GM23248 (cell line): ENCODE results near the gene NOS1. TPM values are rescaled to one million over a fixed set of nuclear protein-coding genes. Genes with fewer than 3 reads are reported as not detected.

ENCODE experiments used
- DNase-seq: peaks from one replicate; pipeline ENCODE4 v3.0.0-alpha.2; 2015
- H2AFZ ChIP-seq: fragments of 200-600 bp; sonication (generic); 2 replicates; pipeline ENCODE4 v1.6.1; 2016; ENCODE audit warnings: antibody characterized with exemption
- H3F3A ChIP-seq: fragments of 200-600 bp; sonication (generic); 2 replicates; pipeline ENCODE4 v1.6.1; 2016; ENCODE audit warnings: mild to moderate bottlenecking, antibody characterized with exemption, mixed run types; ENCODE audit not compliant: insufficient read depth
- H3K27ac ChIP-seq: fragments of 200-600 bp; sonication (generic); 2 replicates; pipeline ENCODE4 v1.5.1; 2016; ENCODE audit warnings: mild to moderate bottlenecking
- H3K27me3 ChIP-seq: fragments of 200-600 bp; sonication (generic); replicated peaks from 2 replicates; pipeline ENCODE4 v1.6.1; 2016; ENCODE audit warnings: mild to moderate bottlenecking; ENCODE audit not compliant: insufficient read depth
- H3K36me3 ChIP-seq: fragments of 200-600 bp; sonication (generic); 2 replicates; pipeline ENCODE4 v1.6.1; 2016; ENCODE audit warnings: low read depth, mild to moderate bottlenecking
- H3K4me1 ChIP-seq: fragments of 200-600 bp; sonication (generic); 2 replicates; pipeline ENCODE4 v1.6.1; 2016; ENCODE audit warnings: mild to moderate bottlenecking; ENCODE audit not compliant: insufficient read depth
- H3K4me2 ChIP-seq: fragments of 200-600 bp; sonication (generic); one replicate; pipeline ENCODE4 v1.6.1; 2016; ENCODE audit warnings: mild to moderate bottlenecking; ENCODE audit not compliant: unreplicated experiment
- H3K4me3 ChIP-seq: fragments of 200-600 bp; sonication (generic); 2 replicates; pipeline ENCODE4 v1.5.1; 2016; ENCODE audit warnings: mild to moderate bottlenecking
- H3K79me2 ChIP-seq: fragments of 200-600 bp; sonication (generic); 2 replicates; pipeline ENCODE4 v1.6.1; 2016; ENCODE audit warnings: mild to moderate bottlenecking; ENCODE audit not compliant: insufficient read depth
- H3K9ac ChIP-seq: fragments of 200-600 bp; sonication (generic); 2 replicates; pipeline ENCODE4 v1.6.1; 2016; ENCODE audit warnings: mild to moderate bottlenecking
- H3K9me2 ChIP-seq: fragments of 200-600 bp; sonication (generic); 2 replicates; pipeline ENCODE4 v1.6.1; 2016; ENCODE audit warnings: mixed run types, mild to moderate bottlenecking, moderate library complexity; ENCODE audit not compliant: insufficient read depth
- H3K9me3 ChIP-seq: fragments of 200-600 bp; sonication (generic); one replicate; pipeline ENCODE4 v1.6.1; 2017; ENCODE audit warnings: low read depth
- H4K20me1 ChIP-seq: fragments of 200-600 bp; sonication (generic); 2 replicates; pipeline ENCODE4 v1.6.0; 2016; ENCODE audit not compliant: insufficient read depth
- EZH2 ChIP-seq: fragments of 200-600 bp; sonication (generic); IDR thresholded peaks from 2 replicates; pipeline ENCODE4 v1.6.1; 2018; ENCODE audit warnings: antibody characterized with exemption, mild to moderate bottlenecking; ENCODE audit not compliant: insufficient read depth, poor library complexity, severe bottlenecking
- EZH2phosphoT487 ChIP-seq: fragments of 200-600 bp; sonication (generic); IDR thresholded peaks from 2 replicates; pipeline ENCODE4 v1.6.1; 2018; ENCODE audit warnings: antibody characterized with exemption, moderate library complexity, mild to moderate bottlenecking, low read depth; ENCODE audit not compliant: insufficient read depth
- WGBS, 2 experiments: methylation state at CpG; one replicate each; pipeline ENCODE4 v1.1.6; 2015 to 2017; ENCODE audit warnings: low lambda C conversion rate in 2 of 2, low coverage in 1 of 2; ENCODE audit errors: missing lambda C conversion rate in 2 of 2; 5-methylcytosine and 5-hydroxymethylcytosine counted together
- in situ Hi-C: fragments of 300-500 bp; cut with MboI; formaldehyde crosslinking; loops from 2 replicates; pipeline ENCODE4 v1.15.0; 2020
- polyA plus RNA-seq: library from polyadenylated mRNA; unstranded; fragments of >200 nt; fragmentation: Nextera tagmentation; extraction: Ambion mirVana; gene quantifications from 2 replicates; pipeline ENCODE4 v1.2.1, GENCODE V29; 2016
- total RNA-seq: library from RNA; depleted of rRNA; stranded (reverse); fragments of >200 nt; shearing (Covaris generic); gene quantifications from 2 replicates; pipeline ENCODE4 v1.2.3, GENCODE V29; 2014

The NOS1 gene
- total and polyA plus RNA-seq, 2 experiments from 2014 or later = not detected

DNA sequence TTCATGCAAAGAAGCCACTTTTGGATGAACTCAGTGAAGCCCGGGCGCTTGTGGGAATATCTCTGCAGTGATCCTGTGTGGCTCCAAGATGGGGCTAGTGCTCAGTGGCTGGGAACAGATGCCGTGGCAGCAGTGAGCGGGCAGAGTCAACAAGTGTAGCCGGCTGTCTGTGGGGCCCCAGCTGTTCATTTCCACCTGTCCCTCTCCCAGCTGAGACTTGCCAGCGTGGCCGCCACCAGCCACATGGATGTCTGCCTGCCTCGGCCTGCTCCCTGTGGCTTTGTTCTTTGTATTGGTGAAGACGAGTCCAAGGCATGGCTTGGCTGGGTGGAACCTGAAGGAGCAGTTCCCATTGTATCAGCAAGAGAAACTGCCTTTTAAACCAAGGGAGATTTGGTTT, 77.3 kb downstream of the NOS1 start:
- H3K27ac ChIP-seq = no peak overlapping the region
- no peak overlapping the region for H3K4me2 ChIP-seq
- no peak for TF ChIP-seq EZH2
- no peak for TF ChIP-seq EZH2phosphoT487
- no peaks in the 10 kb centered on the region for H3K36me3 ChIP-seq
- no peaks in the 10 kb centered on the region for H3K4me1 ChIP-seq
- no peaks in the 10 kb centered on the region for H3K79me2 ChIP-seq
- H3K9me3 ChIP-seq = no peaks in the 10 kb centered on the region
- H4K20me1 ChIP-seq = no peaks in the 10 kb centered on the region
- no peak overlapping the region for H3K4me3 ChIP-seq
- WGBS, 2 experiments = 32 to 35% methylated on average over 9 of the region's 9 CpGs
- no peaks in the 10 kb centered on the region for H3K9me2 ChIP-seq
- no peak overlapping the region for H2AFZ ChIP-seq
- in situ Hi-C loops = no loop called here
- no peaks in the 10 kb centered on the region for H3K27me3 ChIP-seq
- DNase-seq = no peak
- no peaks in the 10 kb centered on the region for H3F3A ChIP-seq
- no peak overlapping the region for H3K9ac ChIP-seq

DNA sequence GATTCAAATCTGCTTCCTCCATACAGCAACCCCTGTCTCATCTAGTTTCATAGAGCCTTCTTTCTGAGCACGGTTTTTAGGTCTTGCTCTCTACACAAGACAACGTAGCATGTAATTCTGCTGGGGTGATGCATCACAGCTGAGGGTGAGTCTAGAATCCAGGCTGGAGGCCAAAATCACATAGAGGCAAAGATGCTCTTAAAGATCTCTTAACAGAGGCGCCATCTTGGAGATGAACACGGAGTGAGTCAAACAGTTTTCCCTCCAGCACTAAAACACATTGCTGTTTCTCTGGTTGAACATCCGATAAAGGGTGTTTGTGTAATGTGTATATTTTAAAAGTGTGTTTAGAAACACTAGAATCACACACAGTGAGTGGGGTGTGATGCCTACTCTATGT, 78.9 kb downstream of the NOS1 start:
- Histone ChIP-seq H3K27me3 (no peaks in the 10 kb centered on the region), H3F3A (no peaks in the 10 kb centered on the region), H3K9me2 (no peaks in the 10 kb centered on the region), H3K27ac (no peak overlapping the region), H3K79me2 (no peaks in the 10 kb centered on the region), H3K4me2 (no peak overlapping the region), H3K4me1 (no peaks in the 10 kb centered on the region), H3K4me3 (no peak overlapping the region), H3K36me3 (no peaks in the 10 kb centered on the region), H3K9me3 (no peaks in the 10 kb centered on the region), H2AFZ (no peak overlapping the region), H4K20me1 (no peaks in the 10 kb centered on the region), H3K9ac (no peak overlapping the region)
- DNase-seq = peak; percentile 28
- 19 to 30% methylated on average over 5 of the region's 5 CpGs for WGBS, 2 experiments
- in situ Hi-C loops = no loop called here
- no peak for TF ChIP-seq EZH2phosphoT487
- no peak for TF ChIP-seq EZH2

DNA sequence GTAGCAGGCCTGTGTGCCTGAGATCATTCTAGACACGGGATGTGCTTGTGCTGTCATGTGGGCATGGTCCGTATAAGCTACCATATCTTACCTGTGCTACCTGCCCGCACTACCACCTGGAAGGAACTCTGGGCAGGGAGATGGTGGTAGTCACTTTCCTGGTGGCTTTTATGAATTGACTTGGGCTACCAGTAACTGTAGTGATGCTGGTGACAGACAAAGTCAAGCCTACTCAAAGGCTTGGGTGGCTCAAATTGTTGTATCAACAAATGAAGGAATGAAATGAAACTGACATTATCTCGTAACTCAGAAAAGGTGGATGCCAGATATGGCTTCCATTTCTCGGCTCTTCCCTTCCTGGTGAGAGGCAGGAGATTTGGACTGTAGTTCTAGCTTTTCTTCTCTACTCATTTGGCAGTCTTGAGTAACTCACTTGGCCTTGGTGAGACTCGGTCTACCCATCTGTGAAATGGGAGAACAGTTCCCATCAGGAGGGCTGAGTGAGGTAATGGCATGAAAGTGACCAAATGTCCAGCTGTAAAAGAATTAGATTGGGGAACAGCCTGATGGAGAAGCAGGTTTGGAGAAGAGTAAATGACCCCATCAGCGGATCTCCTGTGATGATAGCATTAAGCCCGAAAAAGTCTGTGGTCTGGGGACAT, 81.3 kb downstream of the NOS1 start:
- H3K4me3 ChIP-seq = no peak overlapping the region
- TF ChIP-seq EZH2 (no peak), EZH2phosphoT487 (no peak)
- no peaks in the 10 kb centered on the region for H3K36me3 ChIP-seq
- H3K27me3 ChIP-seq = no peaks in the 10 kb centered on the region
- H2AFZ ChIP-seq = no peak overlapping the region
- no peak overlapping the region for H3K27ac ChIP-seq
- H4K20me1 ChIP-seq = no peaks in the 10 kb centered on the region
- H3K4me2 ChIP-seq = no peak overlapping the region
- H3F3A ChIP-seq = no peaks in the 10 kb centered on the region
- in situ Hi-C loops = no loop called here
- H3K9me3 ChIP-seq = no peaks in the 10 kb centered on the region
- no peak overlapping the region for H3K9ac ChIP-seq
- H3K9me2 ChIP-seq = no peaks in the 10 kb centered on the region
- no peaks in the 10 kb centered on the region for H3K4me1 ChIP-seq
- no peaks in the 10 kb centered on the region for H3K79me2 ChIP-seq
- 41 to 48% methylated on average over 8 of the region's 8 CpGs for WGBS, 2 experiments
- no peak for DNase-seq

DNA sequence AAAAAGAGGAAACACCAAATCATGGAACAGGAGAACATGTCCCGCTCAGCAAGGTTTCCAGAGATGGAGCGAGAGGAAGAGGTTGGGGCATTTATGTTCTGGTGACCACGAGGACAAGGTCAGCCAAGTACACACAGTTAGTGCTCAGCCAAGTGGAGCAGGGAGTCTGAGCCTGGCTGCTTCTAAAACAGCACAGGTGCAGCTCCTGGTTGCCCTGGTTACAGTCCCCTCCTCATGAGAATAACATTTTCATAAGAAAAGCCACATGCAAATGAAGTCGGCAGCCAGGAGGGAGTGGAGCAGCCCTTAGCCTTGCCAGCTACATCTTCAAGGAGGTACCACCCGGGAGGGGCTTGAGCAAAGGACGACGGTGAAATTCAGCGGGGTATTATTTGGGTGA, 81.8 kb downstream of the NOS1 start:
- no peak overlapping the region for H2AFZ ChIP-seq
- in situ Hi-C loops = no loop called here
- TF ChIP-seq EZH2 (no peak), EZH2phosphoT487 (no peak)
- H3K9me3 ChIP-seq = no peaks in the 10 kb centered on the region
- H3K9ac ChIP-seq = no peak overlapping the region
- no peak overlapping the region for H3K4me2 ChIP-seq
- H4K20me1 ChIP-seq = no peaks in the 10 kb centered on the region
- 23 to 32% methylated on average over 8 of the region's 8 CpGs for WGBS, 2 experiments
- no peak overlapping the region for H3K4me3 ChIP-seq
- H3K36me3 ChIP-seq = no peaks in the 10 kb centered on the region
- H3K4me1 ChIP-seq = no peaks in the 10 kb centered on the region
- H3K27ac ChIP-seq = no peak overlapping the region
- no peak for DNase-seq
- H3K9me2 ChIP-seq = no peaks in the 10 kb centered on the region
- H3K79me2 ChIP-seq = no peaks in the 10 kb centered on the region
- no peaks in the 10 kb centered on the region for H3K27me3 ChIP-seq
- H3F3A ChIP-seq = no peaks in the 10 kb centered on the region
